ENCODE measurements around the gene BRSK2.

Gene BRSK2

DNA sequence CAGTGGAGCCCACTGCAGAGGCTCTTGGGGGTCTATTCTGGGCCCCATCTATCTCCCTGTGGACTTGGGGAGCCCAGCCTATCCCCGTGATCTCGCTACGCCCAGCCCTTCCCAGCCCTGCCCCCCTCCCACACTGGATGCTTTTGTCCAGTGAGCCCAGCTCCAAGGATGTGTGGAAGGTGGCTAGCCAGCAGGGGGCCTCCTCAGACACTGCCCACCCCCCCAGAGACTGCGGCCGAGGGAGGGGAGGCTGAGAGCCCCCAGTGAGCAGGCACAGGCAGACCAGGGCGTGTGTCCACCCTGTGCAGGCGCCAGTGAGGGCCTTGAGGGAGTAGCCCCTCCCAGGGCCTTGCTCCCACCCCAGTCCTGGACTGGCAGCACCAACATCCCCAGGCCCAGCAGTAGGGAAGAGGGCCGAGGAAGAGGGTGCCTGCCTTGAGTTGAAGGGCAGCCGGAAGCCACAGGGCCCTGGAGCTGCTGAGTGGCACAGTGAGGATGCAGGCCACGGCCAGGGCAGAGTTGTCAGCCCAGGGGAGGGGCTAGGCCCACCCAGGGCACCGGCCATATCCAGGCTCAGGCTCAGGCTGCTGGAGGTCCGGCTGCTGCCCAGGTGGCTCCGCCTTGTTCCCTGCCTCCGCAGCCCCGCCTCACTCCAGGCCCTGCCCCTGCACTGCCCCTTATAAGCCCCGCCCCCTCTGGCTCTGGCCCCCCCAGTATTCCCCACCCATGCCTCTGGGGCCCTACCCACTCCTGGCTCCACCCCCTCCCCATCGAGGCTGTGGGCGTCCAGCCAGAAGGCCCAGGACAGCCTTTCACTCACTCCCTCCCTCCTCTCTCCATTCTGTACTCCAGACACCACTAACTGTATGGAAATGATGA, 68.8 kb downstream of the BRSK2 start:
- Histone ChIP-seq H3K9me3 (ENCODE audit: low read length) (no peaks in the 10 kb centered on the region), H2AFZ (ENCODE audit: low read length) (no peak overlapping the region), H3K9me2 (ENCODE audit: low read depth, low read length) (no peaks in the 10 kb centered on the region), H3K4me3 (ENCODE audit: low read depth, low read length, poor library complexity, severe bottlenecking) (no peak overlapping the region), H3K4me2 (ENCODE audit: low read length) (no peak overlapping the region), H4K20me1 (ENCODE audit: insufficient read depth, low read length) (no peaks in the 10 kb centered on the region), H3K27me3 (ENCODE audit: insufficient read depth, low read length) (no peaks in the 10 kb centered on the region; the same call in 1 of the 2 replicates), H3K27ac (ENCODE audit: low read depth, low read length, poor library complexity, severe bottlenecking) (no peak overlapping the region), H3K36me3 (ENCODE audit: insufficient read depth, low read length) (no peaks in the 10 kb centered on the region), H3F3A (ENCODE audit: insufficient read depth, low read length) (no peaks in the 10 kb centered on the region), H3K9ac (ENCODE audit: low read length) (no peak overlapping the region), H3K79me2 (ENCODE audit: insufficient read depth, low read length) (no peaks in the 10 kb centered on the region), H3K4me1 (ENCODE audit: insufficient read depth, low read length, severe bottlenecking) (no peaks in the 10 kb centered on the region)
- no peak for TF ChIP-seq EZH2 (IDR thresholded peaks at IDR 0.05; ENCODE audit: borderline replicate concordance, low read length)
- TF ChIP-seq, protein P1, sequence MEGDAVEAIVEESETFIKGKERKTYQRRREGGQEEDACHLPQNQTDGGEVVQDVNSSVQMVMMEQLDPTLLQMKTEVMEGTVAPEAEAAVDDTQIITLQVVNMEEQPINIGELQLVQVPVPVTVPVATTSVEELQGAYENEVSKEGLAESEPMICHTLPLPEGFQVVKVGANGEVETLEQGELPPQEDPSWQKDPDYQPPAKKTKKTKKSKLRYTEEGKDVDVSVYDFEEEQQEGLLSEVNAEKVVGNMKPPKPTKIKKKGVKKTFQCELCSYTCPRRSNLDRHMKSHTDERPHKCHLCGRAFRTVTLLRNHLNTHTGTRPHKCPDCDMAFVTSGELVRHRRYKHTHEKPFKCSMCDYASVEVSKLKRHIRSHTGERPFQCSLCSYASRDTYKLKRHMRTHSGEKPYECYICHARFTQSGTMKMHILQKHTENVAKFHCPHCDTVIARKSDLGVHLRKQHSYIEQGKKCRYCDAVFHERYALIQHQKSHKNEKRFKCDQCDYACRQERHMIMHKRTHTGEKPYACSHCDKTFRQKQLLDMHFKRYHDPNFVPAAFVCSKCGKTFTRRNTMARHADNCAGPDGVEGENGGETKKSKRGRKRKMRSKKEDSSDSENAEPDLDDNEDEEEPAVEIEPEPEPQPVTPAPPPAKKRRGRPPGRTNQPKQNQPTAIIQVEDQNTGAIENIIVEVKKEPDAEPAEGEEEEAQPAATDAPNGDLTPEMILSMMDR (IDR thresholded peaks at IDR 0.05; ENCODE audit: low read length): peak; percentile 20; the same call in 1 of the 2 replicates

DNA sequence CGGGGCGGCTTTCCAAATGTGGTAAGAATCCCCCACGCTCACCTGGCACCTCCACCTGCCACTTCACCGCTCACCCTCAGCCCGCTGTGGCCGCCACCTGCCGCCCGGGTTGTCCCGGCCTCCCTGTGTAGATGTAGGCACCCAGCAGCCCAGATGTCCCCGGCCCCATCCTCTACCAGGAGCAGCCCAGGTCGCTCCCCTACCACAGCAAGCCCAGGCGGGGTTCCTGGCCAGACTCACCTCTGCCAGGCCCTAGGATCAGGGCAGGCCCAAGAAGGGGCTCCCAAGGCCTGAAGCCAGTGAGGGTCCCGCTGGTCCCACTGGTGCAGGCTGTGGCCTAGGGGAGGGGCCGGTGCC, 69.5 kb downstream of the BRSK2 start:
- no peak overlapping the region for H2AFZ ChIP-seq (ENCODE audit: low read length)
- TF ChIP-seq EZH2 (IDR thresholded peaks at IDR 0.05; ENCODE audit: borderline replicate concordance, low read length): no peak
- TF ChIP-seq, protein P1 (IDR thresholded peaks at IDR 0.05; ENCODE audit: low read length): no peak
- H4K20me1 ChIP-seq (ENCODE audit: insufficient read depth, low read length): no peaks in the 10 kb centered on the region
- H3K27ac ChIP-seq (ENCODE audit: low read depth, low read length, poor library complexity, severe bottlenecking): no peak overlapping the region
- no peaks in the 10 kb centered on the region; the same call in 1 of the 2 replicates for H3K27me3 ChIP-seq (ENCODE audit: insufficient read depth, low read length)
- H3K36me3 ChIP-seq (ENCODE audit: insufficient read depth, low read length): no peaks in the 10 kb centered on the region
- H3K4me2 ChIP-seq (ENCODE audit: low read length): no peak overlapping the region
- no peak overlapping the region for H3K4me3 ChIP-seq (ENCODE audit: low read depth, low read length, poor library complexity, severe bottlenecking)
- no peaks in the 10 kb centered on the region for H3F3A ChIP-seq (ENCODE audit: insufficient read depth, low read length)
- H3K79me2 ChIP-seq (ENCODE audit: insufficient read depth, low read length): no peaks in the 10 kb centered on the region
- no peaks in the 10 kb centered on the region for H3K4me1 ChIP-seq (ENCODE audit: insufficient read depth, low read length, severe bottlenecking)
- H3K9me3 ChIP-seq (ENCODE audit: low read length): no peaks in the 10 kb centered on the region
- no peaks in the 10 kb centered on the region for H3K9me2 ChIP-seq (ENCODE audit: low read depth, low read length)
- no peak overlapping the region for H3K9ac ChIP-seq (ENCODE audit: low read length)

DNA sequence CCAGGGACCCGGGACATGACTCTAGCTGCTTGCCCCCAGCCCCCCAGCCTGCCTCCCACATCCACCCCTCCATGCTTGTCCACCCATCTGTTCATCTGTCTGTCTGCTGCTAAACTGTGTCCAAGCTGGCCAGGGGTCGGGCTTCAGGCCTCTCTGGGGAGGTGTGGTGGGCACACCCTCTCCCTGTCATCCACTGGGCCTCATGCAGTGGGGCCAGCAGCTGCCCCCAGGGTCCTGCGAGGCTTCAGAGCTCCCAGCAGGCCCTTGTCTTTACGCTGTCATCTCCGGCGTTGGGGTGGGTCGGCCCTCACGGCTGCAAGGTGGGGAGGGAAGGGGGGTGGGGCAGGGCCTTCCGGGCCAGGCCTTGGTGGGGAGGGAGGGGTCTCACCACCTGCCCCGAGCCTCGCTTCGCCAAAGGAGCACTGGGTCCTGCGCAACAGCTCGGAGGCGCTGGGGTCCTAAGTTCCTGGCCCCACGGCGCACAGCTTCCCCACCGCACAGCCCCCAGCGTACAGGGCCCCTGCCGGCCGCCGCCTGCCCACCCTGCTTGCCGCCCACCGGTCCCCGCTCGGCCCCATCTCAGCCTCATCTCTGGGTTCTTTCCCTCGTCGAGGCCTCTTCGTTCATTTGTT, 70.1 kb downstream of the BRSK2 start:
- no peaks in the 10 kb centered on the region for H3F3A ChIP-seq (ENCODE audit: insufficient read depth, low read length)
- H3K79me2 ChIP-seq (ENCODE audit: insufficient read depth, low read length): no peaks in the 10 kb centered on the region
- H2AFZ ChIP-seq (ENCODE audit: low read length): no peak overlapping the region
- H3K27me3 ChIP-seq (ENCODE audit: insufficient read depth, low read length): no peaks in the 10 kb centered on the region; the same call in 1 of the 2 replicates
- no peak overlapping the region for H3K9ac ChIP-seq (ENCODE audit: low read length)
- TF ChIP-seq, protein P1 (IDR thresholded peaks at IDR 0.05; ENCODE audit: low read length): no peak
- no peak for TF ChIP-seq EZH2 (IDR thresholded peaks at IDR 0.05; ENCODE audit: borderline replicate concordance, low read length)
- no peak overlapping the region for H3K4me3 ChIP-seq (ENCODE audit: low read depth, low read length, poor library complexity, severe bottlenecking)
- H4K20me1 ChIP-seq (ENCODE audit: insufficient read depth, low read length): no peaks in the 10 kb centered on the region
- no peak overlapping the region for H3K27ac ChIP-seq (ENCODE audit: low read depth, low read length, poor library complexity, severe bottlenecking)
- no peaks in the 10 kb centered on the region for H3K9me3 ChIP-seq (ENCODE audit: low read length)
- H3K4me2 ChIP-seq (ENCODE audit: low read length): no peak overlapping the region
- no peaks in the 10 kb centered on the region for H3K9me2 ChIP-seq (ENCODE audit: low read depth, low read length)
- H3K36me3 ChIP-seq (ENCODE audit: insufficient read depth, low read length): no peaks in the 10 kb centered on the region
- H3K4me1 ChIP-seq (ENCODE audit: insufficient read depth, low read length, severe bottlenecking): no peaks in the 10 kb centered on the region
